ENCODE results near the gene KDM1B. TPM values are rescaled to one million over a fixed set of nuclear protein-coding genes. Genes with fewer than 3 reads are reported as not detected.

The KDM1B gene
- total and polyA plus RNA-seq, 9 of the 15 experiments (the other 6 are each of a cell fraction or from before 2014, with no cell fraction given), result 1.4 to 58.9 (median 36.3) TPM

DNA sequence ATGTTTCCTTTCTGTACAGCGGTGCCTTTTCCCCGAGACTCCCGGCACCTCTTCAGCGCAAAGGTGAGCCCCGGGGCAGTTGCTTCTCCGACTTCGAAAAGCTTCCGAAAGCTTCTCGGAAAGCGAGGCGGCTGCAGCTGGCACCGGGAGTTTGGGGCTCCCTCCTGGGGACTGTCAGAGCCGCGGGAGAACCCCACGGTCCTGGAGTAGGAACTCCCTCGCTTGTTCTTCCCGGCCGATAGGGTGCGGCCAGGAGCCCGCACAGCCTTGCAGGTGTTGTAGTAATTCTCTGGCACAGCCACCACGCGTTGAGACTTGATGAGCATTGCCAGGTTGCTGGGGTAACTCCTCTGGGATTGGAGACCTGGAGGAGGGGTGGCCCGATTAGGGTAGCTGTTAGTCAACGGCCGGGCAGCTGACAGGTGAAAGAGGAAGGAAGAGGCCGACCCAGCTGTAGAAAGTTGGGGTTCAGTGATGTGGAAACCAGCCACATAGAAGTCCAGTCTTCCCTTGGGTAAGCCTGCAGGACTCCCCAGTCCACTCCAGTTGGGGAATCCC, 721 bp downstream of the KDM1B start (continued):
- no peak for TF ChIP-seq KDM1A (IDR thresholded peaks at IDR 0.05)
- no peak for TF ChIP-seq CBFA2T2 (conservative IDR thresholded peaks at IDR 0.05)
- peak; percentile 19 for TF ChIP-seq NEUROD1 (IDR thresholded peaks at IDR 0.05; ENCODE audit: borderline replicate concordance, low read depth, low read length, partially characterized antibody)
- no peak for TF ChIP-seq MCM7 (IDR thresholded peaks at IDR 0.05)
- TF ChIP-seq MEIS2 (IDR thresholded peaks at IDR 0.05; ENCODE audit: partially characterized antibody), result peak; percentile 23

DNA sequence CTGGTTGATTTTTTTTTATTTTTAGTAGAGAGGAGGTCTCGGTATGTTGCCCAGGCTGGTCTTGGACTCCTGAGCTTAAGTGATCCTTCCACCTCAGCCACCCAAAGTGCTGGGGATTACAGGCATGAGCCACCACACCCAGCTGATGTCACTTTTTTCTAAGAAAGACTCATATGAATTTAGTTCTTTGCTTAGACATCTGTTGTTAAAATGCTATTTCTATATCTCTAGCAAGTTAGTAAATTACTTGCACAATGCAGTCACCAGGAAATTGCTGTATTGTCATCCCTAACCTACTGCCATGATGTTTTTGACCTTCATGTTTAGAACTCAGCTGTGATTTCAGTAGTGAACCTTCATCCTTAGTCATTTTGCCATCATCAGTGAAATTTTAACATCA, 5.7 kb downstream of the KDM1B start:
- Histone ChIP-seq H3K4me2 (ENCODE audit: insufficient read depth, low read length) (no peak overlapping the region), H3K27me3 (ENCODE audit: control insufficient read depth in 2 of 2, insufficient read depth in 2 of 2, low read length in 2 of 2) (no peaks in the 10 kb centered on the region), H3K4me3 (no peak overlapping the region), H4K20me1 (replicated peaks; ENCODE audit: control insufficient read depth, insufficient read depth, low read length) (no peaks in the 10 kb centered on the region), H3K27ac (ENCODE audit: extremely low read depth, low read depth, low read length) (0 out of 3 replicates have a peak overlapping the region, but pooled peaks have one; percentile 5), H2AFZ (ENCODE audit: low read depth, low read length) (no peak overlapping the region), H3K9me1 (ENCODE audit: control insufficient read depth, insufficient read depth, low read length) (no peaks in the 10 kb centered on the region), H3K9me3 (replicated peaks; ENCODE audit: control insufficient read depth, insufficient read depth, low read depth, low read length) (no peaks in the 10 kb centered on the region), H3K79me2 (ENCODE audit: control insufficient read depth, insufficient read depth, low read length) (peaks cover 6% of the 10 kb centered on the region; the same call in 2 of the 3 replicates), H3K9ac (ENCODE audit: insufficient read depth in 1 of 2, low read depth in 2 of 2, low read length in 2 of 2) (no peak overlapping the region), H3K4me1 (replicated peaks in 1 of 2; ENCODE audit: control insufficient read depth in 2 of 2, insufficient read depth in 2 of 2, low read length in 2 of 2) (peaks cover 8 to 13% of the 10 kb centered on the region in 2 experiments), H3K36me3 (ENCODE audit: control insufficient read depth, insufficient read depth, low read length) (peaks cover 54% of the 10 kb centered on the region)
- FAIRE-seq (no peak), DNase-seq (ENCODE audit: extremely low read depth in 1 of 4, low spot score in 3 of 4) (no peak), ATAC-seq (no peak)
- in situ Hi-C loops (cut with MboI), result no loop called here
- 100% methylated on average over 1 of the region's 1 CpG for WGBS (ENCODE audit: insufficient coverage, low coverage, missing lambda C conversion rate)
- intact Hi-C loops (cut with micrococcal nuclease), result no loop called here
- TF ChIP-seq, protein P1, sequence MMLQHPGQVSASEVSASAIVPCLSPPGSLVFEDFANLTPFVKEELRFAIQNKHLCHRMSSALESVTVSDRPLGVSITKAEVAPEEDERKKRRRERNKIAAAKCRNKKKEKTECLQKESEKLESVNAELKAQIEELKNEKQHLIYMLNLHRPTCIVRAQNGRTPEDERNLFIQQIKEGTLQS (IDR thresholded peaks at IDR 0.05), result peak; percentile 31; the same call in 1 of the 2 replicates
- TF ChIP-seq, protein P1 (CRISPR knock-in tag; conservative IDR thresholded peaks at IDR 0.05), result no peak
- no peak for TF ChIP-seq POLR2AphosphoS2 (IDR thresholded peaks at IDR 0.05; ENCODE audit: low read length)
- BruUV-seq (replicated peaks), result no TSS peak
- ChIA-PET POLR2A (no interaction called here), CTCF (ENCODE audit: low intra/inter-chr PET ratio) (no interaction called here)

Data from K562 (cell line).